Measurements from ENCODE around the gene PLK3. TPM values are rescaled to one million over a fixed set of nuclear protein-coding genes. Genes with fewer than 3 reads are reported as not detected.

The PLK3 gene
- total and polyA plus RNA-seq, 9 of the 15 experiments (the other 6 are each of a cell fraction or from before 2014, with no cell fraction given) = 0.52 to 22.7 (median 11.0) TPM

DNA sequence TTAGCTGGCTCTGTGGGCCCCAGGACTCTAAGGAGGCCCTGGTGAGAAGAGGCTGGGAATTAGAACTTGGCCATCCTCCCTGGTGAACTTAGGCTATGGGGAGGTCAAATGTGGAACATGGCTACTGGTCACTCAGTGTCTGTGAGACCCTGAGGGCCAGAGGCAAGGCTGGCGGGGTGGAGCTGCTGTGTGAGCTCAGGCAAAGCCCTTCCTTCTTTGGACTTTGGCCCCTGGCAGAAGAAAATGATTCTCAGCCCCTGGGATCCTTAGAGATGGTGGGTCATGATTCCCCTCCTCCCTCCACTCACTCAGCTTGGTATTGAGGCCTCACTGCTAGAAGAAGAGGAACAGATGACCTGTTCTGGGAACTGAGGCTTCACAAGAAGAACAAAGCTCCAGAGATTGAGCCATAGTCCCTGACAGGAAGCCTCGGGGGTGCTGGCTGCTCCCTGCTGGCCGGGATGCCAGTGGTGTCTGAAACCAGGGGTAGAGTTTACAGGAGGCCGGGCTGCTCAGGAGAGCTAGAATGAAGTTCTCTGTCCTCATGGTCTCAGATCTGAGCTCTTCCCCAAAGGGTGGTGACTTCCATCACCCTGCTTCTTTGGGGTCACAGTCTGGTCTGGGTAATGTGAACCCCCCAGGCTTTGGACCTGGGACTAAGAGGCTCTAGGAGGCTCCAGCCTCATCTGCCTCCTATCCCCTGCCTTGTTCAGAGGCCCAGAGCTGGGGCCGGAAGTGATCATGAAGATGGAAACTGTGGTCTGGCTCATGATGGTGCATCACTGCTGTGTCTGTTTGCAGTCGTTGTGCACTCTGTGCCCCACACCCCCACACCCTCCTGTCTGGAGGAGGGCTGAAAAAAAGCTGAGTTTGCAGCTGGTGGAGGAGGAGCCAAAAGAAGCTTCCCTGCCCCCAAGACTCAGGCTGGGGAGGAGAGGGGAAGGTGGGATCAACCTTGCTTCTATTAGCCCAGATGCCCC is 9.1 kb downstream of the PLK3 start (continued):
- no peak for TF ChIP-seq ZMIZ1 (IDR thresholded peaks at IDR 0.05; ENCODE audit: low read depth in 2 of 2, low read length in 2 of 2)
- no peak for TF ChIP-seq BRD9 (IDR thresholded peaks at IDR 0.05; ENCODE audit: low read depth, partially characterized antibody)
- no peak for TF ChIP-seq TBL1XR1 (IDR thresholded peaks at IDR 0.05; ENCODE audit: low read length in 2 of 2)
- TF ChIP-seq, protein P1, sequence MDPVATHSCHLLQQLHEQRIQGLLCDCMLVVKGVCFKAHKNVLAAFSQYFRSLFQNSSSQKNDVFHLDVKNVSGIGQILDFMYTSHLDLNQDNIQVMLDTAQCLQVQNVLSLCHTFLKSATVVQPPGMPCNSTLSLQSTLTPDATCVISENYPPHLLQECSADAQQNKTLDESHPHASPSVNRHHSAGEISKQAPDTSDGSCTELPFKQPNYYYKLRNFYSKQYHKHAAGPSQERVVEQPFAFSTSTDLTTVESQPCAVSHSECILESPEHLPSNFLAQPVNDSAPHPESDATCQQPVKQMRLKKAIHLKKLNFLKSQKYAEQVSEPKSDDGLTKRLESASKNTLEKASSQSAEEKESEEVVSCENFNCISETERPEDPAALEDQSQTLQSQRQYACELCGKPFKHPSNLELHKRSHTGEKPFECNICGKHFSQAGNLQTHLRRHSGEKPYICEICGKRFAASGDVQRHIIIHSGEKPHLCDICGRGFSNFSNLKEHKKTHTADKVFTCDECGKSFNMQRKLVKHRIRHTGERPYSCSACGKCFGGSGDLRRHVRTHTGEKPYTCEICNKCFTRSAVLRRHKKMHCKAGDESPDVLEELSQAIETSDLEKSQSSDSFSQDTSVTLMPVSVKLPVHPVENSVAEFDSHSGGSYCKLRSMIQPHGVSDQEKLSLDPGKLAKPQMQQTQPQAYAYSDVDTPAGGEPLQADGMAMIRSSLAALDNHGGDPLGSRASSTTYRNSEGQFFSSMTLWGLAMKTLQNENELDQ (CRISPR knock-in tag; IDR thresholded peaks at IDR 0.05; ENCODE audit: borderline replicate concordance) = no peak
- TF ChIP-seq NONO (IDR thresholded peaks at IDR 0.05; ENCODE audit: low read depth in 2 of 2, low read length in 1 of 2) = no peak
- TF ChIP-seq HMGN3 (IDR thresholded peaks at IDR 0.05; ENCODE audit: borderline replicate concordance, extremely low read depth, insufficient read length, low read depth, low read length) = no peak
- no peak for TF ChIP-seq ZNF717 (CRISPR knock-in tag; IDR thresholded peaks at IDR 0.05)
- TF ChIP-seq ZNF449 (CRISPR knock-in tag; IDR thresholded peaks at IDR 0.05) = 0 out of 2 replicates have a peak, but pooled peaks have one; percentile 1
- TF ChIP-seq CTBP1 (IDR thresholded peaks at IDR 0.05; ENCODE audit: borderline replicate concordance) = no peak
- TF ChIP-seq BDP1 (IDR thresholded peaks at IDR 0.05; ENCODE audit: insufficient read depth, insufficient read length) = no peak
- TF ChIP-seq XRCC3 (IDR thresholded peaks at IDR 0.05) = no peak
- TF ChIP-seq ESRRA (IDR thresholded peaks at IDR 0.05; ENCODE audit: borderline replicate concordance, low read depth) = no peak
- TF ChIP-seq HOXB6 (CRISPR knock-in tag; IDR thresholded peaks at IDR 0.05; ENCODE audit: borderline replicate concordance) = no peak
- TF ChIP-seq NELFE (IDR thresholded peaks at IDR 0.05; ENCODE audit: insufficient read depth, insufficient read length) = no peak
- TF ChIP-seq ZBTB34 (CRISPR knock-in tag; IDR thresholded peaks at IDR 0.05) = no peak
- no peak for TF ChIP-seq SNRNP70 (optimal IDR thresholded peaks at IDR 0.05; ENCODE audit: low read depth, low read length)
- TF ChIP-seq ZNF174 (CRISPR knock-in tag; IDR thresholded peaks at IDR 0.05) = no peak
